Adrenal gland (tissue), 12 donors: Measurements from ENCODE around the gene MTHFD1L. TPM values are rescaled to one million over a fixed set of nuclear protein-coding genes. Genes with fewer than 3 reads are reported as not detected.

Experiments used
- DNase-seq, 7 donors: peaks; one replicate each; pipeline ENCODE4 v3.0.0-alpha.2; 2019 to 2020
- H3K27ac ChIP-seq, 5 donors: fragments of 200-600 bp; sonication (generic) in 4 of 5; 1 replicate in 3 of 5; 2 replicates in 2 of 5; pipeline versions ENCODE4 v1.5.1 to v1.8.0; 2016 to 2020; ENCODE audit warnings: mild to moderate bottlenecking in 1 of 5
- H3K27me3 ChIP-seq: fragments of 200-600 bp; 2 replicates; pipeline ENCODE4 v1.8.0; 2021
- H3K36me3 ChIP-seq, 2 donors: fragments of 200-600 bp; replicated peaks in 1 of 2; 1 replicate in 1 of 2; 2 replicates in 1 of 2; pipeline versions ENCODE4 v1.5.1 to v1.8.0; 2018 to 2022
- H3K4me1 ChIP-seq, 2 donors: fragments of 200-600 bp; replicated peaks in 1 of 2; 1 replicate in 1 of 2; 2 replicates in 1 of 2; pipeline versions ENCODE4 v1.5.1 to v1.8.0; 2018 to 2021
- H3K4me3 ChIP-seq, 4 donors: fragments of 200-600 bp; sonication (generic) in 3 of 4; one replicate each; pipeline ENCODE4 v1.5.1; 2016 to 2018
- H3K9me3 ChIP-seq, 3 donors: fragments of 200-600 bp; sonication (generic) in 1 of 3; replicated peaks in 1 of 3; 1 replicate in 2 of 3; 2 replicates in 1 of 3; pipeline versions ENCODE4 v1.5.1 to v1.8.0; 2016 to 2021
- POLR2A ChIP-seq, 2 donors: fragments of 450-650 bp; IDR thresholded peaks; one replicate each; pipeline ENCODE4 v1.6.1; 2017; ENCODE audit warnings: antibody characterized with exemption in 2 of 2, mild to moderate bottlenecking in 2 of 2, moderate library complexity in 1 of 2
- WGBS, 4 donors: extraction: QIAGEN DNeasy Blood & Tissue Kit in 2 of 4; methylation state at CpG; one replicate each; pipeline versions ENCODE4 v1.1.5 to v1.1.7; 2013 to 2017; 5-methylcytosine and 5-hydroxymethylcytosine counted together
- intact Hi-C, 2 donors: fragments of 100-400 bp; cut with DNase I; formaldehyde crosslinking; loops; one replicate each; pipeline versions ENCODE4 v1.14.1 to v1.15.0; 2022 to 2023
- polyA plus RNA-seq, 3 donors: library from polyadenylated mRNA; stranded (reverse); fragments of 200-250 nt in 2 of 3; fragments of 350-450 nt in 1 of 3; fragmentation: Illumina TruSeq in 1 of 3; extraction: RNeasy Lipid Tissue Mini Kit (QIAGEN cat#74804) in 1 of 3; gene quantifications; one replicate each; pipeline ENCODE4 v1.2.3, GENCODE V29; 2013 to 2014
- total RNA-seq, 9 donors: library from RNA; depleted of rRNA in 4 of 9; stranded (reverse); fragments of >200 nt in 4 of 9; fragments of 120-200 nt in 1 of 9; fragmentation: NEBNext Ultra II Directional in 1 of 9; extraction: Animal tissue kit (Norgen Biotek cat#: 25700) in 1 of 9; gene quantifications; one replicate each; pipeline versions ENCODE4 v1.1.0 to v1.2.4, GENCODE V29; 2013 to 2023
- TF ChIP-seq, protein P1 (sequence below), 6 experiments: fragments of 450-650 bp in 4 of 6; fragments of 200-600 bp in 2 of 6; sonication (generic) in 1 of 6; IDR thresholded peaks; 1 replicate in 5 of 6; 2 replicates in 1 of 6; pipeline versions ENCODE4 v1.5.1 to v1.8.0; 2016 to 2021; ENCODE audit warnings: antibody characterized with exemption in 6 of 6, mild to moderate bottlenecking in 2 of 6, moderate library complexity in 1 of 6
- donor health status: healthy with polysubstance abuse.
- donor health status: Bipolar disorder and iron deficiency.
- donor health status: DM: yes; HTN: yes; CAD: no.
- donor health status: DM: no; HTN: no; CAD: no.
- donor health status: DM: no; HTN: no; CAD: no.
- donor health status: DM: yes; HTN: yes; CAD: no.

MTHFD1L gene
- total and polyA plus RNA-seq, 12 donors: 8.5 to 28.8 (median 18.1) TPM

DNA sequence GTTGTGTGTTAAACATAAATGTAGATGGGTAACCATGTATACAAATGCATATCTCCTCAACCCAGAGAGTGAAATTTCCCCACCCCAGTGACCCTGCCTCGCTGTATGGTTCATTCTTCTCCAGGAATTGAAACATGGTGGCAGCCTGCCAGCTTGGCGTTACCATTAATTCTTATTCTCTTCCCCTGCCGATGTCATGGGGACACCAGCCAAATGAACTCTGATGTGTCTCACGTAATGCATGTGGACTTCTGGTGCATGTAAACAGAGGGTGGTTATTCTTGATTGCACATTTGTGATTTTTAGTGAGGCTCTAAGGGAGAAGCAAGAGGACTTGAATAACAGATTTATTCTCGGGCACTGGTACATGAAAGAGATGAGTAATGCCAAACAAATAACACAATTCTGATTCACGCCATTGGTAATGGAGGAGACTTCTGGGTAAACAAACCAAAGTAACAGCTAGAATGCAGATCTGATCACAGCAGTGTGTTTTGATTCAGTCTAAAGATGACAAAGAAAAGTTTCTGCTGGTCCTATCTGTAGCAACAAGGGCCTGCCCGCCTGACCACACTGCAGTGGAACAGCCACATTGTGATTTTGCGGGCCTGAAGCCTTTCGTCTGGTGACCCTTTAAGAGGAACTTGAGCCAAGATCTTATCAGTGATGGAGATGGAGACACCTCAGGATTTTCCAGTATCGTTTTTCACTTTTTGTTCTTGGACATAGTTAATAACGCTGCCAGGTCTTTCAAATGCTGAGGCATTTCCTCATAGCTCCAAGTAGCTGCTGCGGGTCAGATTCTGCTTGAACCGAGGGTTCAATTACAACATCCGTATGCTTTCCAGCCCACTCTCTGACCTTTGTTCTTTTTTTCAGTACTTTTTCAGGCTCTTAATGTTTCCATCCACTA lies 202.4 kb downstream of the MTHFD1L start:
- TF ChIP-seq POLR2A (IDR thresholded peaks at IDR 0.05): peak in 1 of 2 donors; percentile 4
- TF ChIP-seq, protein P1, sequence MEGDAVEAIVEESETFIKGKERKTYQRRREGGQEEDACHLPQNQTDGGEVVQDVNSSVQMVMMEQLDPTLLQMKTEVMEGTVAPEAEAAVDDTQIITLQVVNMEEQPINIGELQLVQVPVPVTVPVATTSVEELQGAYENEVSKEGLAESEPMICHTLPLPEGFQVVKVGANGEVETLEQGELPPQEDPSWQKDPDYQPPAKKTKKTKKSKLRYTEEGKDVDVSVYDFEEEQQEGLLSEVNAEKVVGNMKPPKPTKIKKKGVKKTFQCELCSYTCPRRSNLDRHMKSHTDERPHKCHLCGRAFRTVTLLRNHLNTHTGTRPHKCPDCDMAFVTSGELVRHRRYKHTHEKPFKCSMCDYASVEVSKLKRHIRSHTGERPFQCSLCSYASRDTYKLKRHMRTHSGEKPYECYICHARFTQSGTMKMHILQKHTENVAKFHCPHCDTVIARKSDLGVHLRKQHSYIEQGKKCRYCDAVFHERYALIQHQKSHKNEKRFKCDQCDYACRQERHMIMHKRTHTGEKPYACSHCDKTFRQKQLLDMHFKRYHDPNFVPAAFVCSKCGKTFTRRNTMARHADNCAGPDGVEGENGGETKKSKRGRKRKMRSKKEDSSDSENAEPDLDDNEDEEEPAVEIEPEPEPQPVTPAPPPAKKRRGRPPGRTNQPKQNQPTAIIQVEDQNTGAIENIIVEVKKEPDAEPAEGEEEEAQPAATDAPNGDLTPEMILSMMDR (IDR thresholded peaks at IDR 0.05): no peak
- peak; percentile 46 to 81 (median 66) for DNase-seq
- H3K4me3 ChIP-seq: no peak overlapping the region
- no peaks in the 10 kb centered on the region for H3K36me3 ChIP-seq
- H3K9me3 ChIP-seq: no peaks in the 10 kb centered on the region
- WGBS, 4 donors: 36 to 51% (median 40%) methylated on average over 14 of the region's 14 CpGs
- intact Hi-C loops: no loop called here
- H3K27ac ChIP-seq: peak overlapping the region in 4 of 5 donors; percentile 59 to 93 (median 76)
- H3K27me3 ChIP-seq: no peaks in the 10 kb centered on the region
- peaks cover 4 to 47% of the 10 kb centered on the region in 2 donors for H3K4me1 ChIP-seq

DNA sequence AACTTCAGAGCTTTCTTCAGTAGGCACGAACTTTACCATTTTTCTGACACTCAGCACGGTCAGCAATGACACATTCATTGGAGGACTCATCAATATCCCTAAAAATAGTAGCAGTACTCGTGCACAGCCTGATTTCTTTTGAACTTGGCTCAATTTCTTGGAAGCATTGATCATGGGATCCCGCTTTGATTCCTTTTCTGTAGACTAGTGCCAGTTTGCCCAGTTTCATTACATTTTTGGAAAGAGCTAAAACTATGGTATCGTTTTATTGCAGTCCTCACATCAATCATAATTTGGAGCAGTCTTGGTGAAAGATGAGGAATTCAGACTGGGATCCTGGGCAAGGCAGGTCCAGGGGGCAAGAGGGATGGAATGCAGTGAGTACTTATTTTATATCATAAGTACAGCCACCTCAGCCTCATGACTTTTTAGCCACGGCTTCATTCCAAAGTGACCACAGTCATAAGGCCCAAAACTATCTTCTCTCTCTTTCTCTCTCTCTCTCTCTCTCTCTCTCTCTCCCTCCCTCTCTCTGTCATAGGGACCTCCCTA lies 203.3 kb downstream of the MTHFD1L start:
- no peak overlapping the region for H3K4me3 ChIP-seq
- peak overlapping the region in 4 of 5 donors; percentile 44 to 87 (median 76) for H3K27ac ChIP-seq
- peaks cover 4 to 38% of the 10 kb centered on the region in 2 donors for H3K4me1 ChIP-seq
- H3K36me3 ChIP-seq: no peaks in the 10 kb centered on the region
- no peaks in the 10 kb centered on the region for H3K9me3 ChIP-seq
- no peaks in the 10 kb centered on the region for H3K27me3 ChIP-seq
- intact Hi-C loops: no loop called here
- no peak for TF ChIP-seq POLR2A (IDR thresholded peaks at IDR 0.05)
- TF ChIP-seq, protein P1 (IDR thresholded peaks at IDR 0.05): no peak
- WGBS, 4 donors: 50 to 68% (median 61%) methylated on average over 6 of the region's 6 CpGs
- peak in 1 of 7 donors; percentile 40 for DNase-seq

DNA sequence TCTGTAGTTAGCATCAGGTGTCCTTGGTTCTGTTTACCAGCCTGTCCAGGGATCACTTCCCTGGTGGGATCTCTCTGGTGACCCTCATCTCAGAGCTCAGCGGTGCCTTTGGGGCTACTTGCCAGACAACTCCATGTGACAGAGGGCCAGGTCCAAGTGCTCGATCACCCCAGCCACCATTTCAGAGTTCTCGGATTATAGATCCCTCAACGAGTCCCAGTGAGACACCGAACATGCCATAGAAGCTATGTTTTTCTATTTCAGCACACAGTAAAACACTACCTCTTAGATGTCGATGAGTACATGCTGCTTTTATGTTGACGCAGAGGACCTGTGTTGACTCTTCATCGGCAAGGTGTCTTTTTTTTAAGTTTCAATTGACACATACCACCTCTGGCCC lies 204.1 kb downstream of the MTHFD1L start:
- DNase-seq: peak in 1 of 7 donors; percentile 45
- Histone ChIP-seq H3K4me1 (peaks cover 4 to 36% of the 10 kb centered on the region in 2 donors), H3K27ac (peak overlapping the region in 4 of 5 donors; percentile 44 to 87 (median 76)), H3K9me3 (no peaks in the 10 kb centered on the region), H3K4me3 (no peak overlapping the region), H3K27me3 (no peaks in the 10 kb centered on the region), H3K36me3 (no peaks in the 10 kb centered on the region)
- no peak for TF ChIP-seq POLR2A (IDR thresholded peaks at IDR 0.05)
- TF ChIP-seq, protein P1 (IDR thresholded peaks at IDR 0.05): no peak
- 94 to 99% (median 96%) methylated on average over 8 of the region's 8 CpGs for WGBS, 4 donors
- intact Hi-C loops: no loop called here

DNA sequence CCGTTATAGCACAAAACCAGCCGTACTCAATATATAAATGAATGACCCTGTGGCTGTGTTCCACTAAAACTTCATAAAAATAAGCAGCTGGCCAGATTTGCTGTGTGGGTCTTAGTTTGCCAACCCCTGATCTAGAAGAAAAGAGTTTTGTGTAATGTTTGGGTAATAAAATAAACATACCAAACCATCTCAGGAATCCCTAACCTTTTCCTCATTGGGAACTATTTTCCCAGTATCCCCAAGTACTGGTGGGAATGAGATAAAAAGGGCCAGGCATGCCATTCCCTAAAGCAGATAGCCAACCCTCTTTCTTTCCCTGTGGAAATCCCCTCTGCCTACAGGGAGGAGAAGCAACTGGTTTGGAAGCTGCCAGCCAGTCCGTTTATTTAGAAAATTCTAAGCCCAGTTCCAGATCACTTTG lies 205.1 kb downstream of the MTHFD1L start:
- intact Hi-C loops: no loop called here
- 56 to 78% (median 66%) methylated on average over 3 of the region's 3 CpGs for WGBS, 4 donors
- TF ChIP-seq, protein P1 (IDR thresholded peaks at IDR 0.05): no peak
- TF ChIP-seq POLR2A (IDR thresholded peaks at IDR 0.05): no peak

More for the DNA sequence above, 205.1 kb downstream of the MTHFD1L start:
- H3K4me3 ChIP-seq: no peak overlapping the region
- no peaks in the 10 kb centered on the region for H3K9me3 ChIP-seq
- H3K27ac ChIP-seq: peak overlapping the region; percentile 16 to 78 (median 47)
- no peaks in the 10 kb centered on the region for H3K36me3 ChIP-seq
- no peak for DNase-seq
- peaks cover 4 to 36% of the 10 kb centered on the region in 2 donors for H3K4me1 ChIP-seq
- no peaks in the 10 kb centered on the region for H3K27me3 ChIP-seq
